Endometrial microvascular endothelial cells (primary cell): ENCODE data around the gene COL26A1. TPM values are rescaled to one million over a fixed set of nuclear protein-coding genes. Genes with fewer than 3 reads are reported as not detected.

ENCODE experiments used
- in situ Hi-C: cut with HindIII; loops from 2 replicates; pipeline ENCODE4 v1.10.0; 2017; ENCODE audit warnings: low sequenced_read_pairs, low pct_unique_long_range_greater_than_20kb; ENCODE audit errors: inconsistent ontology term
- total RNA-seq: library from RNA; depleted of rRNA; stranded (reverse); fragments of >200 nt; gene quantifications from one replicate; pipeline ENCODE4 v1.2.3, GENCODE V29; 2015; ENCODE audit errors: inconsistent ontology term

COL26A1 gene
- total RNA-seq, 1 donor from 2014 or later = not detected

DNA sequence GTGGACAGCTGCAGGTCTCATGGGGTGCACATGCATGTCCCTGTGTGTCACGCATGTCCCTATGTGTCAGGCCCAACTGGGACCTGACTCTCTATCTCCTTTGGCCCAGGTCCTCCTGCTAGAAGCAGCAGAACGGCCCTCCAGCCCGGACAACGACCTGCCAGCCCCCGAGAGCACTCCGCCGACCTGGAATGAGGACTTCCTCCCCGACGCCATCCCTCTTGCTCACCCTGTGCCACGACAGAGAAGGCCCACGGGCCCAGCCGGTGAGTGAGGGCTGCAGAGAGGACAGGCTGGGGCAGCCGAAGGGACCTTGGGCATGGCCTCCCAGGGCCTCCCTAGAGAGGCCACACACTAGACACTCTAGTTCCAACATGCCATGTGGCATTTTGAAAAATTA is 177.1 kb downstream of the COL26A1 start:
- in situ Hi-C loops = no loop called here

DNA sequence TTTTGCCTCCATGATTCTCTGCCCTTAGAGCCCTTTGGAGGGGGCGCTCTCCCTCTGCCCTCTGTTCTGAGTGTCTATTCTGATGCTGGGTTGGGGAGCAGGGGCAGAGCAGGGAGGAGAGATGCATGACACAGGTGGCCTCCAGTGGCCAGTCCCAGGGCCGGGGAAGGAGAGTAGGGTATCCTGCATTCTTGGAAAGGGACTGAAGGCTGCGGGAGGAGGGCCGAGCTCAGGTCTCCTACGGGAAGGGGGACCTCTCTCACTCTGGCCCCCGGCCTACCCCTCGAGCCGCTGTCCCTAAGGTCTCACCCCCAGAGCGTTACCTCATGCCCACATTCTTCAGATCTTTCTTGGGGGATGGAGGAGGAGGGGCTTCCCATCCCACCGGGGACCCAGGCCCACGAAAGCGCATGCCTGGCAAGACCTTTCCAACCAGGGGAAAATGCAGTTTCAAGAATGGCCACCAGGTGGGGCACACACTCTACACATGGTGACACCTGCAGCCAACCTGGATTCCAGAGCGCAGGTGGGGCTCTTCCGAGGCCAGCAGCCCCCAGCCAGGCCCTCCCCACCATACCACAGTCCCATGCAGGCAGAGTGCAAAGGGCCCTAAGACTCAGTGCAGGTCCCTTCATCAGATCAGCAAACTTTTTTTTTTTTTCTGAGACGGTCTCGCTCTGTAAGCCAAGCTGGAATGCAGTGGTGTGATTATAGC is 180.0 kb downstream of the COL26A1 start:
- in situ Hi-C loops = no loop called here

DNA sequence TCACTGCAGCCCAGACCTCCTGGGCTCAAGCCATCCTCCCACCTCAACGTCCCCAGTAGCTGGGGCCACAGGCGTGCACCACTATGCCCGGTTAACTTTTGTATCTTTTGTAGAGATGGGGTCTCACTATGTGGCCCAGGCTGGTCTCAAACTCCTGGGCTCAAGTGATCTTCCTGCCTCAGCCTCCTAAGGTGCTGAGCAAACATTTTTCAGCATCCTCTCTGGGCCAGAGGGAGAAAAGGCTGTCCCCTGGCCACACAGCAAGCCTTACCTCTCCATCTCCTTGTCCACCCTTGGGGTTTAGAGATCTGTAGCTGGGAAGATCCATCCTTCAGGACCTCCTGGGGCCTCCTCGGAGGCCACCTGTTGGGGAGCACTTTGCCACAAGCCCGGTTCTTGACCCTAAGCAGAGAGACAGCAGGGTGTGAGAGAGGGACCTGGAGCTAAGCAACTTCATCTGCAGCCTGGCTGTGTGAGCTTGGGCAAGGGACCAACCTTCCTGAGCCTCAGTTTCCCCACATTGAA is 180.6 kb downstream of the COL26A1 start:
- in situ Hi-C loops = no loop called here

DNA sequence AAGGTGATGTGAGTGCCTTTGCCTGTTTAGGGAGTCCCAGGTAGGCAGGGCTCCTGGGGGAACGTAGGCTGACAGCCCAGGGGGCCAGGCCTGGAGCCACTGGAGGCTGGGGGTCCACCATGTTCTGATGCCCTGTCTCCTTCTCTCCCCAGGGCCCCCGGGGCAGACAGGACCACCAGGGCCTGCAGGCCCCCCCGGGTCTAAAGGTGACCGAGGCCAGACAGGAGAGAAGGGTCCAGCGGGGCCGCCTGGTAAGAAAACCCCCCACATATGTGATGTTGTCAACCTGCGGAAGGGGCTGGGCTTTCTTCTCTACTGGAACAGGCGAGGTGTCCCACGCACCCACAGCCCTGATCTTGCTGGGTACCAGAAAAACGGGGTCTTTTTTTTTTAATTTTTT is 181.2 kb downstream of the COL26A1 start:
- in situ Hi-C loops = no loop called here

DNA sequence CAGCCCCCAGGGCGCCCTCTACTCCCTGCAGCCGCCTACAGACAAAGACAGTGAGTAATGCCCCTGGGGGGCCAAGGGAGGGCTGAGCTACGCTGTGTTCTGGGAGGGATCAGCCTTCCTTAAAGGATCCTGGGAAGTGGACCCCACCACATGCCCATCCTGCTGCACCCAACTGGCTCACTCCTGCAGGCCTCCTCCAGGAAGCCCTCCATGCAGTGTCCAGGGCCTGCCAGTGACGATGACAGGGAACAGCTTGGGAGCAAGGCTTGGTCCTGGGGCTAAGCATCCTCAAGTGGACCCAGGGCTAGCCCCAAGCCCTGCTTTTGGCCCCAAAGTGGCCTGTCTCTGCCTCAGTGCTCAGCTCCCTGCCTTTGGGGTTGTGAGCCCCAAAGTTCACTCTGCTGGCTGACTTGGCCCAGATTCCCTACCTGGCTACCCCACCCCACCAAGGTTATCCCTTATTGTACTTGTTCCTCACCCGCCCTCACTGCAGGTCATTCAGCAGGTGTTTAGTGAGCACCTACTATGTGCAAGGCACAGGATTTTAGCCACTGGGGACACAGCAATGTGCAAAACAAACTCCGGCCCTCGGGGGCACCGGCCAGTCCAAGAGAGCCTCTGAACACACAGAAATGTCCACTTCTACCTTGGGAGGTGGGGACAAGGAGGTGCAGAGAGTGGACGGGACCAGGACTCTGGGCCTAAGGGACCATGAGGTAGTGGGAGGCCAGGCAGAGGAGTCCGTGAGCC is 182.9 kb downstream of the COL26A1 start:
- in situ Hi-C loops = no loop called here

DNA sequence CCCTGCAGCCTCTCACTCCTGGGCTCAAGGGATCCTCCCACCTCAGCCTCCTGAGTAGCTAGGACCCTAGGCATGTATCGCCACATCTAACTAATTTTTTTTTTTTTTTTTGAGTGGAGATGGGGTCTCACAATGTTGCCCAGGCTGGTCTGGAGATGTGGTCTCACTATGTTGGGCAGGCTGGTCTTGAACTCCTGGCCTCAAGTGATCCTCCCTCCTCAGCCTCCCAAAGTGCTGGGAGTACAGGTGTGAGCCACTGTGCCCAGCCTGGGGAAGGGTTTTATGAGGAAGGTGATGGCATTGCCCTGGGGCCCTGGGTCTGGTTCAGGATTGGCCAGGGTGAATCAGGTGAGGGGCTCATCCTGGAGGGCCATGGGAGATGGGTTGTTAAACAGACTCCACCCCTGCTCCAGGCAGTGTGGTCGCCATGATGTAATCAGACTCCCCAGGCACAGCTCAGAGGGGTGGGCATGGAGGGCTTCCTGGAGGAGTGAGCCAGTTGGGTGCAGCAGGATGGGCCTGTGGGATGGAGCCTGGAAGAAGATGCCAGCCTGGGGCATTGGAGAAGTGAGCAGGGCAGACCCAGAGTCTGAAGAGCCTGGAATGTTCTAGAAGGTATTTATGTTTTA is 183.7 kb downstream of the COL26A1 start:
- in situ Hi-C loops = no loop called here

DNA sequence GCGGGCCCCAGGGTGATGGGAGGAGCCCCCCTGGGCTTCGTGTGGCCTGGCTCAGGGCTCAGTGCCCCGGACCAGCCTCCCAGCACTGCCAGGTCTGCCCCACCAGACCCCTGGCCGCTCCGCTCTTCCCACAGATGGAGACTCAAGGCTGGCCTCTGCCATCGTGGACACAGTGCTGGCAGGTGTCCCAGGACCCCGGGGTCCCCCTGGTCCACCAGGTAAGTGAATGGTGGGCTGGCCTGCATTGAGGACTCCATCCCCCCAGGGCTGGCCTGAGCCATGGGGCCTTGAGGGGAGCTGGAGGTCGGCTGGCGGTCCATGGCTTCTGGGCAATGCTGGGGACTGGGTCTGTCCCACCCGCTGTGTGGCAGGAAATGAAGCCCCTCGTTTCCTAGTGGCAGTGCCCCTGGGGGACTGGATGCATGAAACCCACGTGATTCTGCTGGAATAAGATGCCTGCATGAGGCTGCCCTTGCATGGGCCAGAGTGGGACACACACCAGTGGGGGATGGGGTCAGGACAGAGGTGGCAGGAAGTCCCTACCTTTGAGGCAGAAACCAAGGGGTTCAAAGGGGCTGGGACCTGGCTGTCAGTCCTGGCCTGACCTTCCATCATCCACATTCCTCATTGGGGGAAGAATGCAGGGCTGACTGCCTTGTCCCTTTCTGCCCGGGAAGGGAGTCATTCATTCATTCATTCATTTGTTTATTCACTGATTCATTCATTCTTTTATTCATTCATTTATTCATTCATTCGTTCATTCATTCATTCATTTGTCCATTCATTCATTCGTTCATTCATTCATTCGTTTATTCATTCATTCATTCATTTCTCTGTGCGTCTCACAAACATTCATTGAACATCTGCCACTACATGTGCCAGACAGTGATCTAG is 184.6 kb downstream of the COL26A1 start:
- in situ Hi-C loops = no loop called here

DNA sequence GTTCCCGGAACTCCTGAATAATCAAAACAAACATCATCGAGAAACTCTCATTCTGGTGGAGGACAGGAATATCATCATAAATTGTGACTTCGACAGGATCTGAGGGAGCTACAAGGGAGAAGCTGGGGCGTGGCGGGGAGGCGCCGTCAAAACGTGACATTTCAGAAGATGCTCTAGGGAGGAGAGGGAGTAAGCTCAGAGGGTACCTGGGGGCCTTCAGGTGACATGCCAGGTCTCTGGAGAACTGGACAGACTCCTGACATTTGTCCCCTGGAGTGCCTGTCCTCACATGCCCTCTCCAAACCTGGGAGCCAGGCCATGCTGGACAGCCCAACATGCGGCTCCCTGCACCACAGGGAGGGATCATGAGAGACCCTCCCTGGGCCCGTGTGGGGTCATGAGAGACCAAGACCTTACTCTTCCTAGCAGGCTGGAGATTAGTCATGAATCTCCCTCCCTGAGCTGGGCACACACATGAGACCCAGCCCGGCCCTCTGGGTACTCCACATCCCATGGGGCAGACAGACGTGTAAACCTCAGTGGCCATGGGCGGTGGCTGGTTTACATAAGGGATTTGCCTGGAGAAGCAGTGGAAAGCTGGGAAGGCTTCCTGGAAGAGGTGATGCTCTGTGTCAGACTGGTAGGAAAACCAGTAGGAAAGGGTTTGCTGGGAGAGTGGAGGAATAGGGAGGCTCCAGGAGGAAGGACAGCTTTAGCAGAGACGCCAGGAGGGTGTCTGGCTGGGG is 185.4 kb downstream of the COL26A1 start:
- in situ Hi-C loops = no loop called here

DNA sequence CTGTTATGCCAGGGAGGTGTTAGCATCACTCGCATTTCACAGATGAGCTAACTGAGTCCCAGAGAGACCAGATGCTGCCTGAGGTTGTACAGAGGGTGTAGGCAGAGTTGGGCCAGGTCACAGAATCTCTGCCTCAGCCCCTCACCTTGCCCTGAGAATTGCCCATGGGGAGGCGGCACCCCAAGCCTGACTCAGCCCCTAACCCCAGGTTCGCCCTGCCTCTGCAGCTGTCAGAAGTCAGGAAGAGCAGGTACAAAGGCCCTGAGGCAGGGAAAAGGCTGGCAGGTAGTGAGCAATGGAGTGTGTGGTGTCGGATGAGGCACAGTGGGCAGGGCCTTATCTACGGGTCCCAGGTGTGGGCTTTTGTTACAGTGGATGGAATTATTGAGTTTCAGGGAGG is 187.1 kb downstream of the COL26A1 start:
- in situ Hi-C loops = no loop called here

DNA sequence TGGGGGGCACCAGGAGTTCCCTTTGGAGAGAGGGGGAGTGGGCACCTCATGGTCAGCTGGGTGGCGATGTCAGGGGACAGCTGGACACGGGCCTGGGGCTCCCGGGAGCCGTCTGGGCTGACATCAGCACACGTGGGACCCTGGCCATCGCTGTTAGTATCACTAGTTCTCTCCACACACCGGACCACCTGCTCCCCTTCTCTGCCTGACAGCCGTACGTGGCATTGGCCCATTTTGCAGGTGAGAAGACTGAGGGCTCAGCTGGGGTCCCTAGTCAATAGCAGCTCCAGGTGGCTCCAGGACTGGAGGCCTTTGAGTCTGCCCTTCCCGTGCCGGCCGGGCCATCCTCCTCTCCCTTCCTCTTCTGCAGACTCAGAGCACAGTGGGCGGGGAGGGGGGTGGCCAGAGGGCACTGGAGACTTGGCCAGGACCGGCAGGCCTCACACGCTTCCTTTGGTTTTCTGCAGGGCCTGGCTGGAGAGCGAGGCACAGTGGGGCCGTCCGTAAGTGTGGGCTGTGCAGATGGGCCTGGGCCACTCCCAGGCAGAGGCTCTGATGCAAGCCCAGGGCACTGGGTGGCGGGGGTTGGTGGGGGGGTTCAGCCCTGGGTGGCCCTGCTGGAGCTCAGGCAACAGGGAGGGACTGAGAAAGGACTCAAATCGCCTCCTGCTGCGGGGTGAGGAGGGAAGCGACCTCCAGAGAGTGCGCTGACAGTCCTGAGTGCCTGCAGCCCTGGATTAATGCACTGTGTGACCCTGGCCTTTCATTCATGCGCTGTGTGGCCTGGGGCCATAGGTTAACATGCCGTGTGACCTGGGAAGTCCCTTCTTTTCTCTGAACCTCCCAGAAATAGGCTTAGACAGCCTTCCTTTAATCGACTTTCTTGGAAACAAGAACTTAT is 188.2 kb downstream of the COL26A1 start:
- in situ Hi-C loops = no loop called here

DNA sequence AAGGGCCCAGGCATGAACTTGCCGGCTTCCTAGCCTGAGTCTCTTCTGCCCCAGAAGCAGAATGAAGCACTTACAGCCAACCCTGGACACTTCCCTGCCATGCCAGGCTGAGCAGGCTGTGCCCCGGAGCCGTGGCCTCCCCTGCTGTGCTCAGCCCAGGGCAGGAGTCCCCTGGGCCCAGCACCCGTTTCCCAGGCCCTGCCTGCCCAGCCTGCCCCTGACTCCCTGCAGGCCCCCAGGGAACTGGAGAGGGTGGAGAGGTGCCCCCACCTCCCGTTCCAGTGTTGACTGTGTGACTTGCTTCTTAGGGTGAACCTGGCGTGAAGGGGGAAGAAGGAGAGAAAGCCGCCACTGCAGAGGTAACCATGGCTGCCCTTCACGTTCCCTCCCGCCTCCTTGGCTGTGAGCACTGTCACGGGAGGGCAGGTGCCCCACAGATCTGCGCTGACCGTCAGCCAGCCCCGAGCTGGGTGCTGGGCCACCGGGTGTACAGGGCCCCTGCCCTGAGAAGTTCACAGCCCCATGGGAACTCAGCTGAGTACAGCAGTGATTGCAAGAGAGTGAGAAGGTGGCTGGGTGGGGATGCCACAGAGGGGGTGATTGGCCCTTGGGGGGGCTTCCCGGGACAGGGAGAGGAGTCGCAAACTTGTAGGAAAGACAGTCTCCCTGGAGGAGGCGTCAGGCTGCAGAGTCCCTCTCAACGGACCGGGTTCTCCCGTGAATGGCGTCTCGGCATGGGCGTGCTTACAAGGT is 190.5 kb downstream of the COL26A1 start:
- in situ Hi-C loops = no loop called here

DNA sequence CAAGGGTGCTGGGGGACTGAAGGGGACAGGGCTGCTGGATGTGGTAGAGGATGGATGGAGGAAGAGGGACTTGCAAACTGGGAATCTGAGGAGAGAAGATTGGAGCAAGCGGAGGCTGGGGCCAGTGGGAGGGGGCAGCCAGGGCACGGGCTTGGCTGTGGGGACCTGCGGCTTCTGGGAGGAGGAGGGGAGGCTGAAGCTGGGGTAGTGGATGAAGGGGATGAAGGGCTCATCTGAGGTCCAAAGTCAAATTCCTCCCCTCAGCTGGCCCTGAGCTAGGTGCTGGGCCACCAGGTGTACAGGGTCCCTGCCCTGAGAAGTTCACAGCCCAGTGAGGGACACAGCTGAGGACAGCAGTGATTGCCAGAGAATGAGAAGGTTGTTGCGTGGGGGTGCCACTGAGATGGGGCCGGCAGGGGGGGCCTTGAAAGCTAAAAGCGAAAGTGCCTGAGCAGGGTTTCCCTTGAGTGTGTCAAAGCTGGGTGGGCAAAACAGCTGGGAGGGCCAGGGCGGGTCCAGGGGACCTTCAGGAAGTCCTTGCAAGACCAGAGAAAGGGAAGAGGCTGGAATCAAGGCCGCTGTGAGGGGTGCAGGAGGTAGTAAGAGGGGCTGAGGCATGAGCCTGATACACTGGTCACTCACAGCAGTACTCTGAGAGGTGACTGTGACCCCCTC is 191.2 kb downstream of the COL26A1 start:
- in situ Hi-C loops = no loop called here

DNA sequence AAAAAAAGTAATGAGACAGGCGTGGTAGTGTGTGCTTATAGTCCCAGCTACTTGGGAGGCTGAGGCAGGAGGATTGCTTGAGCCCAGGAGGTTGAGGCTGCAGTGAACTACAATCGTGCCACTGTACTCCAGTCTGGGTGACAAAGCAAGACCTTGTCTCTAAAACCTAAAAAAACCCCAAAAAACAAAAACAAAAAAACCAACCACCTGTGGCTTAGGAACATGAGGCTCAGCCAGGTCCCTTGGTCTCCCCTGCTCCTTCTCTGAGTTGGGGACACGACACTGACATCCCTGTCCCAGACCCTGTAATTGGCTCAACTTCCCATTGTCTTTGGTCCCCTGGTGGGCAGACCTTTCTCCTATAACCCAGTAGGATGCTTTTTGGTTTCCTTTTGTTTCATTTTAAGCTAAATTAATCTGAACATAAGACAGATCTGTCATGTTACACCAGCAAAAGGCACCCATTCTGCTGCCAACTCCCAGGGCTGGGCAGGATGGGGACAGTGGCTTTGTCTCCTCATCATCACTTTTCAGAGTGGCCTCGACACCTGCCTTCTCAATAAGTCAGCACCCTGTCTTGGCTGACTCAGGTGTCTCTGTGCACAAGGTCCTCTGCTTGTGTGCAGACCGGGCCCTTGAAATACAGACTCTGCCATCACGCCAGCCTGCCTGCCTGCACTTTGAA is 192.1 kb downstream of the COL26A1 start:
- in situ Hi-C loops = no loop called here

DNA sequence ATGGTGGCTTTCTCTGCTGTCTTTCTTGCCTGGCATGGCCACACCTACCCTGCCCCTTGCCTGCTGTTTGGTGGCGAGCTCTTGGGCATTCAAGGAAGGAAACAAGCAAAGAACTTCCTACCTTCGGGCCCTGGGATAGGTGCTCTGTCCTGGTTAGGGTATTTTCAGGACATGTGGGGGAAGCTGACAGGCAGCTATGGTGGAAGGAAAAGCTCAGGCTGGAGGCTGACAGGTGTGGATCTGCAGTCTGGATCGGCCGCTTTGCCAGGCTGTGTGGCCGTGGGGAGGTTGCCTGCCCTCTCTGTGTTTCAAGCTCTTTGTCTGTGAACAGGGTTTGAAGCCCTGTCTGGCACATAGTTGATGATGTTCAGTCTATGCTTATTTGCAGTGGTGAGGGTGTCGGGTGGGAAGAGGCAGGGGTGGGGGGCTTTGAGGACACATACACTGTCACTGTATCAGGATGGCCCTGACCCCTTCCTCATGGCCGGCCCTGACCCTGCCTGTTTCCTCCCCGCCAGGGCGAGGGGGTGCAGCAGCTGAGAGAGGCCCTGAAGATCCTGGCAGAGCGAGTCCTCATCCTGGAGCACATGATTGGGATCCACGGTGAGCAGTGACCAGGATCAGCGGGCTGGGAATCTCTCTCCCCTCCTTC is 192.7 kb downstream of the COL26A1 start:
- in situ Hi-C loops = no loop called here

DNA sequence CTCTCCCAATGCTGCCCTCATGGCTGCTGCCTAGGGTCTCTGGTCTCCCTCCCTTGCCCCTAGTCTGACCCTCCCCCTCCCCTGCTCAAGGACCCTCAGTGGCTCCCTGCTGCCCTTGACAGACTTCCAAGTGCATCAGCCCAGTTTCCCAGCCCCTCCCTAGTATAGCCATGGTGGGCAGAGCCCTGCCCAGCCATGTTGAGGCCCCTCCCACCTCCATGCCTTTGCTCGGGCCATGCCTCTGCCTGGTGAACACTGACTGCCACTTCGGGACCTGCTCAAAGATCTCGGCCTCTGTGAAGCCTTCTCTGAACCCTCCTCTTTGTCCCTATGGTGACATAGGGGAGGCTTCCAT is 193.2 kb downstream of the COL26A1 start:
- in situ Hi-C loops = no loop called here
